ENCODE results near the gene NCK1.
"Not testable (repeated sequence)": the region's sequence is repeated elsewhere in the genome, so short reads cannot be mapped to it uniquely, and the experiment has no call there.

Gene NCK1

GRCh38 chr3:136860541-136860940 is 1.5 kb upstream of the NCK1 start:
- in situ Hi-C loops (cut with HindIII; ENCODE audit: low sequenced_read_pairs): no loop called here

- in situ Hi-C loops (cut with HindIII; ENCODE audit: low sequenced_read_pairs): no loop called here
Measured at GRCh38 chr3:136862617-136863322, 762 bp downstream of the NCK1 start.

GRCh38 chr3:136869282-136869681 is 7.3 kb downstream of the NCK1 start:
- in situ Hi-C loops (cut with HindIII; ENCODE audit: low sequenced_read_pairs): no loop called here

DNA sequence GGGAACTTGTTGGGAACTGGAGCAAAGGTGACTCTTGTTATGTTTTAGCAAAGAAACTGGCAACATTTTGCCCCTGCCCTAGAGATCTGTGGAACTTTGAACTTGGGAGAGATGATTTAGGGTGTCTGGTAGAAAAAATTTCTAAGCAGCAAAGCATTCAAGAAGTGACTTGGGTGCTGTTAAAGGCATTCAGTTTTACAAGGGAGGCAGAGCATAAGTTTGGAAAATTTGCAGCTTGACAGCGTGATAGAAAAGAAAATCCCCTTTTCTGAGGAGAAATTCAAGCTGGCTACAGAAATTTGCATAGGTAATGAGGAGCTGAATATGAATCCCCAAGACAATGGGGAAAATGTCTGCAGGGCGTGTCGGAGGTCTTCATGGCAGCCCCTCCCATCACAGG is 10.2 kb downstream of the NCK1 start:
- in situ Hi-C loops (cut with HindIII; ENCODE audit: low sequenced_read_pairs): not testable (repeated sequence)

DNA sequence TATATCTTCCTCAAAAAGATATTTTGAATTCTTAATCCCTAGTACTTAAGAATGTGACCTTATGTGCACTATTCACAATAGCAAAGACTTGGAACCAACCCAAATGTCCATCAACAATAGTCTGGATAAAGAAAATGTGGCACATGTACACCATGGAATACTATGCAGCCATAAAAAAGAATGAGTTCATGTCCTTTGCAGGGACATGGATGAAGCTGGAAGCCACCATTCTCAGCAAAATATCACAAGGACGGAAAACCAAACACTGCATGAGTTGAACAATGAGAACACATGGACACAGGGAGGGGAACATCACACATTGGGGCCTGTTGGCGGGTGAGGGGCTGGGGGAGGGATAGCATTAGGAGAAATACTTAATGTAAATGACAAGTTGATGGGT is 17.5 kb downstream of the NCK1 start:
- in situ Hi-C loops (cut with HindIII; ENCODE audit: low sequenced_read_pairs): not testable (repeated sequence)

- in situ Hi-C loops (cut with HindIII; ENCODE audit: low sequenced_read_pairs): no loop called here
Measured at GRCh38 chr3:136882571-136882970, 20.6 kb downstream of the NCK1 start.

GRCh38 chr3:136883967-136884720 is 22.1 kb downstream of the NCK1 start:
- in situ Hi-C loops (cut with HindIII; ENCODE audit: low sequenced_read_pairs): no loop called here

DNA sequence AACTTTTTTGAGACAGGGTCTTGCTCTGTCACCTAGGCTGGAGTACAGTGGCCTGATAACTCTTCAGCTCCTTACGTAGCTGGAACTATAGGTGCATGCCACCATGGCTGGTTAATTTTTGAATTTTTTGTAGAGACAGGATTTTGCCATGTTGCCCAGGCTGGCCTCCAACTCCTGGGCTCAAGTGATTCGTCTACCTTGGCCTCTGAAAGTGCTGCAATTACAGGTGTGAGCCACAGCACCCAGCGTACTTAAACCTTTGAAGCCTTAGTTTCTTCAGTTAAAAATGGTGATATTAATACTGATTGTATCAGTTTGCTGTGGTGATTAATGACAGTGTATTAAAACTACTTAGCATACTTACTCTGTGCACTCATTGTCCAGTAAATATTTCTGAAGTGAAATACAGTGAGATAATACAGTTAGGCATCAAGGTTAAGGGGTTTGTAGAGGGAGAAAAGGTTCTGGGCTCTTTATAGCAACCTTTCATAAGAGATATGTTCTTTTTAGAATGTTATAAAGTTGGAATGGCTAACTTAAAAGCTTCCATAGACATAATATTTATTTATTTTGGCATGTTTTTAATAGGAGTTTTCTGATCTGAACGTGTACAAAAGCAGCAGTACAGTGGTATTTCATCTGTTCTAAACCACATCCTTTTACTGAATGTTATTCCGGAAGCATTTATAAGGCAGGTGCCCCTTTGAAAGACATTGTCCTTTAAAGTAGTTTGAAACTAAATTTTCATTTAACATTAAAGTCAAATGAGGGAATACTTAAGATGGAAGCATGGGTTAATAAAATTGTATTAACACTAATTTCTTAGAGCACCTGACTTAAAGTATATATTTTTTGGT is 23.6 kb downstream of the NCK1 start:
- in situ Hi-C loops (cut with HindIII; ENCODE audit: low sequenced_read_pairs): no loop called here

DNA sequence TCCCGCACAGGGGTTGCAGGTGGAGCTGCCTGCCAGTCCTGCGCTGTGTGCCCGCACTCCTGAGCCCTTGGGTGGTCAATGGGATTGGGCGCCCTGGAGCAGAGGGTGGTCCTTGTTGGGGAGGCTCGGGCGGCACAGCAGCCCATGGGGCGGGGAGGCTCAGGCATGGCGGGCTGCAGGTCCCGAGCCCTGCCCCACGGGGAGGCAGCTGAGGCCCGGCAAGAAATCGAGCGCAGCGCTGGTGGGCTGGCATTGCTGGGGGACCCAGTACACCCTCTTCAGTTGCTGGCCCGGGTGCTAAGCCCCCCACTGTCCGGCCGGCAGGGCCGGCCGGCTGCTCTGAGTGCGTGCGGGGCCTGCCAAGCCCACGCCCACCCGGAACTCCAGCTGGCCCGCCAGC is 27.9 kb downstream of the NCK1 start:
- in situ Hi-C loops (cut with HindIII; ENCODE audit: low sequenced_read_pairs): no loop called here

- in situ Hi-C loops (cut with HindIII; ENCODE audit: low sequenced_read_pairs): no loop called here
Measured at GRCh38 chr3:136891934-136892855, 30.2 kb downstream of the NCK1 start.

DNA sequence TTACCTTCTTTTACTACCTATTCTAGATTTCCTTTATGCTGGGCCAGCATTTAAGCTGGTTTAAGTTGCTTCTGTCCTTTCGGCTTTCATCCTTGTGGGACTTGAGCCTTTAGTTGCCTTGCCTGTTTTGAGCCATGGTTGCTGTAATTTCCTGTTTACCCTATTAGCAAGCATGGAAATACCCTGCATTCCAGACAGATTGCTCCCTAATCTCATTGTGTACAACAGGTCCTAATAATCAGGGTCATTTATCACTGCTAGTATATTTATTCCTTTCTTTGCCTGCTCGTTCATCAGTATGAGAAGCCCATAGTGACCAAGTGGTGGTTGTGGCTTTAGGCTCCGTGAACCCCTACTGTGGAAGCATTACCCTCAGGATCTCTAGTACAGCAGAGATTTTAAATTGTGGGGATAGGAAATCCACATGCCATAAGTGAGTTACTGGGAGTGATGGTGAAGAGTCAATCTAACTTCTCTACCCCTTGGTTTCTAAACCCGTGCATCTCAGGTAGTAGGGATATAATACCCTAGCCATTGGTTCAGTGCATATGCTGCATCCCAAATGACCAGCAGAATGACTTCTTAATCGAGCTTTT is 31.9 kb downstream of the NCK1 start:
- in situ Hi-C loops (cut with HindIII; ENCODE audit: low sequenced_read_pairs): no loop called here

GRCh38 chr3:136897171-136897570 is 35.2 kb downstream of the NCK1 start:
- in situ Hi-C loops (cut with HindIII; ENCODE audit: low sequenced_read_pairs): not testable (repeated sequence)

DNA sequence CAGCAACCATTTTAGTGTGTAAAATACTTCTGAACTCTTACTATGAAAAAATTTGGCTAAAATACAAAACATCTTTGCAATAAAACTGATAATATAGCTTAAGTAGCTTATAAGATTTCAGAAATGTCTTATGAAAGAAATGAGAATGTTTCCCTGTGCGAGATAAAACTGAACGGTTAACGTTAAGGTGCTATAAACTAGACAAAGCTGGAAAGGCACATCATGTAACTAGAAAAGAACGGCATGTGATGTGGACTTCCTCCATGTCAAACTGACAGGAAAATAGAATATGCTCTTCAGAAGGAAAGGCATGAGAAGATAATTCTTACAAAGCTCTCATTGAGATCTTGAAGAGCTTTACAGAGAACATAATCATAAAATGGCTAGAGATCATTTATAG is 36.5 kb downstream of the NCK1 start:
- in situ Hi-C loops (cut with HindIII; ENCODE audit: low sequenced_read_pairs): no loop called here

DNA sequence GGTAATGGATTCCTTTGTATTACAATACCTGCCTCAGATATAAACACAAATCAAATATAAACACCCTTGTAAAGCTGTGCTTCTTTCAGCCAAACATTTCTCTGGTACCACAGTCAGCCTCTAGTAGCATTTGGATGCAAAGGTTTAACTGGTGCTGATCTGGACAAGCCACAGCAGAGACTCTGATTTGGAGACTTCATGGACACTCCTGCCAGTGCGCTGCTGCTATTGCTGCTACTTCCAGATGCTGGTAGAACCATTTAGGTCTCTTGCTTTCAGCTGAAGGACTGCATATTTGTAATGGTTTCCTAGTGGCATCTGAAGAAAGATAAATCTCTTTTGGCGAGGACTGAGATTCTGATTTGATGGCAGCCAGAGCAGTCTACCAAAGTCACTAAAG is 36.9 kb downstream of the NCK1 start:
- in situ Hi-C loops (cut with HindIII; ENCODE audit: low sequenced_read_pairs): no loop called here

DNA sequence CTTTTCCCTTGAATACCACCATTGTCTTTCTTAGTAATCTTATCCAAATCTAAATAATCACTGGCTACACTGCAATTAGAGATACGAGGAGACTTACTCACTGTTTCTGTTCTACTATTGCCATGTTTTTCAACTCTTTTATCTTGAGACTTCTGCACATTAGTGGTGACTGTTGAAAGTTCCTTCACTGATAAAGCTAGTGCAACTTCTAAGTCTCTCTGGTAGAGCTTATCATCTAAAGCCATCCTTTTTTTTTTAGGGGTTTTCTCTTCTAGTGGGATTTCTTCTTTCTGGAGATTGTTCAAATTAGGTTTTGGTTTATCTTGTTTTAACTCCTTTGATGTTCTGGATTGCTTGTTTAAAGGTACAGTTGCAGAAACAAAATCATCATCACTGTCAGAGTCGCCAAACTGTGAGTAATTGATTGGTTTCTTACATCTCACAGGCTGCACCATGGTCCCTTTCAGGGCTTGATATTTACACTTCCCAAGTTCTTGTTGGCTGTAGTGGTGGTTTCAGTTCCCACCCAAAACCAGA is 37.7 kb downstream of the NCK1 start:
- in situ Hi-C loops (cut with HindIII; ENCODE audit: low sequenced_read_pairs): no loop called here

DNA sequence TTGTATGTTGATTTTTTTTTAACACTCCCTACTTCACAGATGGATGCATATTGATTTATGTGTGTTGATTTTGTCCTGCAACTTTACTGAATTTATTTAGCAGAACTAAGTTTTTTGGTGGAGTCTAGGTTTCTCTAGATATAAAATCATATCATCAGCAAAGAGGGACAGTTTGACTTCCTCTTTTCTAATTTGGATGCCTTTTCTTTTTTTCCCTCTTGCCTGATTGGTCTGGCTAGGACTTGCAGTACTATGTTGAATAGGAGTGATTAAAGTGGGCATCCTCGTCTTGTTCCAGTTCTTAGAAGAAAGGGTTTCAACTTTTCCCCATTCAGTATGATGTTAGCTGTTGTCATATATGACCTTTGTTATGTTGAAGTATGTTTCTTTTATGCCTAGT is 38.7 kb downstream of the NCK1 start:
- in situ Hi-C loops (cut with HindIII; ENCODE audit: low sequenced_read_pairs): not testable (repeated sequence)

DNA sequence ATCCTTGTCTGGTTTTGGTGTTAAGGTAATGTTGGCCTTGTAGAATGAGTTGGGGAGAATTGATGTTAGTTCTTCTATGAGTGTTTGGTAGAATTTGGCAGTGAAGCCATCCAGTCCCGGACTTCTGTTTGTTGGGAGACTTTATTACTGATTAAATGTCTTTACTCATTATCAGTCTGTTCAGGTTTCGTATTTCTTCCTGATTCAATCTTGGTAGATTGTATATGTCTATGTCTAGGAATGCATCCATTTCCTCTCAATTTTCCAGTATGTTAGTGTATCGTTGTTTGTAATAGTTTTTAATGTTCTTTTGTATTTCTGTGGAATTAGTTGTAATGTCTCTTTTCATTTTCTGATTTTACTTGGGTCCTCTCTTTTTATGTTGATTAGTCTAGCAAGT is 39.4 kb downstream of the NCK1 start:
- in situ Hi-C loops (cut with HindIII; ENCODE audit: low sequenced_read_pairs): no loop called here

GRCh38 chr3:136902530-136902929 is 40.5 kb downstream of the NCK1 start:
- in situ Hi-C loops (cut with HindIII; ENCODE audit: low sequenced_read_pairs): not testable (repeated sequence)

DNA sequence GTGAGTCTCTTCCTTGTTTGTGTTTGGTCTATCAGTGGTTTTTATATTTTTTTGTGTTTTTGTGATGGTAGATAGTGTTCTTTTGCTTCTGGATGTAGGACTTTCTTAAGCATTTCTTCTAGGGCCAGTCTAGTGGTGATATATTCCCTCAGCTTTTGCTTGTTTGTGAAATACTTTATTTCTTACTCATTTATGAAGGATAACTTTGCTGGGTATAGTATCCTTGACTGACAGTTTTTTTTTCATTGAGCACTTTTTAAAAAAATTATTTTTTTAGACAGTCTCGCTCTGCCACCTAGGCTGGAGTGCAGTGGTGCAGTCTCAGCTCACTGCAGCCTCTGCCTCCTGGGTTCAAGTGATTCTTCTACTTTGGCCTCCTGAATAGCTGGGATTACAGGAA is 41.9 kb downstream of the NCK1 start:
- in situ Hi-C loops (cut with HindIII; ENCODE audit: low sequenced_read_pairs): no loop called here

GRCh38 chr3:136904746-136905145 is 42.7 kb downstream of the NCK1 start:
- in situ Hi-C loops (cut with HindIII; ENCODE audit: low sequenced_read_pairs): no loop called here

Measured in DLD1 (cell line).